Brain pericyte (primary cell): ENCODE measurements around the gene ERF.

ENCODE experiments used
- DNase-seq: peaks from one replicate; pipeline ENCODE4 v3.0.0-alpha.2; 2012; ENCODE audit warnings: low read depth, low spot score

Gene ERF

DNA sequence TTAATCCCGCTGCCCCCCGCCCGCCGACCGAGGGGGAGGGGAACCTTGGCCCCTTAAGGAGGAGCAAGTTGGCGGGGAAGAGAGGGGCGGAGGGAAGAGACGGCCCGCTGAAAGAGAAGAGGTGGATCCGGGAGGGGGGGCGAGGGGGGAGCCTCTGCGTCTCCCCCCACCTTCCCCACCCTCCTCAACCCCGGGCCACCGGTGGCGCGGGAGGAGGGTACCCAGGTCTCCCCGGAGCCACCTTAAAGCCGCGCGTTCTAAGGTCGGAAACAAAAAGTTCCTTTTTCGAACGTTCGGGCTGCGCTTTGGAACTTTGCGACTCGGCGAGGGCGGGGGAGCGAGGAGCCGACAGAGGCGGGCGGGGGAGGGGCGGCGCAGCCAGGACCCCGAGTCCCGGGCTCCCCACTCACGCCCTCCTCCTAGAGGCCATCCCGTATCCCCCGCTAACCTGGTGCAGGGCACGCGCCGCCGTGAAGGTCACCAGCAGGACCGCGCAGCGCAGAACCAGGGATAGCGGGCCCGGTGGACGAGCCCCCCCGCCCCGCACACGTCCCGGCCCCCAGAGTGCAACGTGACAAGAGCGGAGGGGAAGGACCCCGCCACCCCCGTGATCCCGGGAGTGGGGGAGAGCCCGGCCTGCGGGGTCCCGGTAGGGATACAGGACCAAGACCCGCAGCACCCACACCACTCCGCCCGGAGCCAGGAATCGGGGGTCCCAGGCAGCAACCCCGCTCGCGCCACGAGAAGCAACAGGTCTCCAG lies 659 bp downstream of the ERF start:
- DNase-seq = no peak

GRCh38 chr19:42253245-42254088 lies 1.5 kb downstream of the ERF start:
- DNase-seq = no peak

DNA sequence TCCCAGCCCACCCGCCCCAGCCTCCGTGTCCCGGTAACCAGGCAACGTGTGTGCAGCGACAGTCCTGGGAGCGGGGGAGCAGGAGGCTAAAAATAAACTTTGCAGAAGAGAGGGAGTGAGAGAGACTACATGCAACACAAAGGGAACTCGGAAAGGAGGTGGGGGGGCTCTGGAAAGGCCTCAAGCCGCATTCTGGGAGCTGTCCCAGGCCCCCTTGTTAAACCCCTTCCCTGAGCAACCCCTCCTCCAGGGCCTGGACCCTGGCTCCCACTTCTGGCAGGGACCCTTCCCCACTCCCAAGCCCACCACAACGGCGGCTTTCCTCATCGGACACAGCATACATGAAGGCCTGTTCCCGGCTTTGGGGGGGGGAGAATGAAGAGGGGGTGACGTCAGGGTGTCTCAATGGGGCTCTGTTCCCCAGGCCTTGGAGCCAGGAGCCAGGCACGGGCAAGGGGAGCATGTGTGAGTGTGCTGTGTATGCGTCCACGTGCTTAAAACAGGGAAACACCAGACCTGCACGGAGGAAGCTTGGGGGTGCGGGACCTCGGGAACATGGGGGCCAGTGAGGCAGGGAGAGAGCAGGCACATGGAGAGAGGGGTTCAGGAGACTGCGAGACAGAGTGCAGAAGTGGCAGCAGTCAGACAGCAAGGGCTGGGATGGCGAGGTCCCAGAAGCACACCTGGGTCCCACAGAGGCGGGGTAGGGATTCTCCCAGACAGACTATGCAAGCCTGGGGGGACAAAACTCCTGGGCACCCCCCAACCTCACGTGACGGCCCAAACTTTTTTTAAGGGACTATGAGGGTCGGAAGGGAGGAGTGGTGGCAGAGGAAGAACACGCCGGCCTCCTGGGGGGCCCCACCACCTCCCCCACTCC lies 2.3 kb downstream of the ERF start:
- no peak for DNase-seq

GRCh38 chr19:42251572-42252358 lies 3.2 kb downstream of the ERF start:
- DNase-seq = no peak

DNA sequence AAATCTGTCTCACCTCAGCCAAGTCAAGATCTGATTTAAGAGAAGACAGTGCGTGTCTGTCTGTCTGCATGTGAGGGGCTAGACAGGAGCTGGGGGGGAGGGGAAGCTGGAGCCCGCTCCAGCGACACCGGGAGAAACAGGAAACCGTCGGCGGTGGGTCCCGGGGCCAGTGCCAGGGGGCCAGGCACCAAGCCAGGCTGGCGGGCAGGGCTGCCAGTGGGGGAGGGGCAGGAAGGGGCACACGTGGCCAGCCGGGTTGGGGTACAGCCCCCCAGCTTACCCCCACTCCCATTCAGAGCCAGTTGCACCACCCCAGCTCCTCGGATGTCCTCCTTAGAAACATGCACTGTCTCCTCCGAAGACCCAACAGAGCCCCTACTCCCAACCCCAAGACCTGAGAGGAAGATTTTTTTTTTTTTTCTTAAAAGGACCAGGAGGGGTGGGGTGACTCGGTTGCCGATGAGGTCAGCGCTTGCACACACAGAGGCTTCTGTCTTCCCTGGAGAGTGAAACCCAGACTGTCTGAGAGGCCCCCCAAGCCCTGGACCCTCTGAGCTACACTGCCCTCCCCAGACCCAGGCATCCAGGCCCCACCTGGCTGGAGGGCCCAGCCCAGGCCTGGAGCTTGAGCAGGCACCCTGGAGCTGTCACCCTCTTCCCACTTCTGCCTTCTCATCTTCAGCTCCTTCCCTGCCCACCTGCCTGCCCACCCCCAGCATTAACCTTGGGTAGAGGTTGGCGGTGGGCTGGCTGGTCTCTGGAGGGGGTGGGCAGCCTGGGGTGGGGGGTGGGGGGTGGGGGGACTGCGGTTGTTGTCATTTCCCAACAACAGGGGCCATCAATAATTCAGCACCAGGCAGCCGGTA lies 4.0 kb downstream of the ERF start:
- no peak for DNase-seq

DNA sequence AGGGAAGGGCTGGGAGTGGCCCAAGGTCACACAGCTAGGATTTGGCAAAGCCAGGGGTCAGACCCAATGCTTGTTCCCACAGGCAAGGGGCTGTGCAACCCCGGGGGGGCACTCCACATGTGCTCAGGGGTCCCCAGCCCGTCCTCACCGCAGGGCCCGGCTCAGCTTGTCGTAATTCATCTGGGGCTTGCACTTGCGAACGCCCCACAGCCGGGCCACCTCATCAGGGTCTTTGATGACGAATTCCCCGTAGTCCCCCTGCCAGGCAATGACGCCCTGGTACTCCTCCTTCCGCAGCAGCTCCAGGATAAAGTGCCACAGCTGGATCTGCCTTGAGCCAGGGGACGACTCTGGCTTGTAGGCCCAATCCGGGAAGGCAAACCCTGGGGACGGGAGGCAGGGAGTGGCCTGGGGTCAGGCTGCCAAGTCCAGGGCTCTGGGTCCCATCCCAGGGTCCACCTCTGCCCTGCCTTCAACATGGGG lies 4.7 kb downstream of the ERF start:
- no peak for DNase-seq

- DNase-seq = no peak
These were observed 5.2 kb downstream of the ERF start for GRCh38 chr19:42249769-42250168.

DNA sequence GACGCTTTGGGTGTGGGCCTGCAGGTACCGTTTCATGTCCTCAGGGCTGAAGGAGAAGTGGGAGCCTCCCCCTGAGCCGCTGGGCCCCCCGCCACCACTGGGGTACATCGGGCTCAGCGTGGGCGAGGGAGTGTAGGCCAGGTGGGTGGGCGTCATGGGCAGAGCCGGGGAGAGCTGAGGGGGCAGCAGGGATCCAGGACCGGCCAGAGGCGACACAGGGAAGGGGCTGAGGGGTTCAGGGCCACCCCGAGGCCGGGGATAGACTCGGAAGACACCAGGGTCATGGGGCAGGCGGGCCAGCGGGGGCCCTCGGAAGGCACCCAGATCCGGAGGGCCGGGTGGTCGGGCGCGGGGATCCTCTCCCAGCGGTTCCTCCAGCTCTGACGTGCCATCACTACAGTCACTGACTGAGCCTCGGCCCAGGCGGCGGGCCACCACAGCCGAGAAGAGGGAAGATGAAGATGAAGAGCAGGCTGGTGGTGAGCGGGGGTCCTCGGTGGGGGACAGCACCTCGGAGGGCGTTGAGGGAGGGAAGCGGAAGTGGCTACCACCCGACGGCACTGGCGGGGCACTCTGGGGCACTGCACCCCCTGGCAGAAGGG lies 5.7 kb downstream of the ERF start:
- DNase-seq = no peak

GRCh38 chr19:42248270-42249148 lies 6.4 kb downstream of the ERF start:
- no peak for DNase-seq

DNA sequence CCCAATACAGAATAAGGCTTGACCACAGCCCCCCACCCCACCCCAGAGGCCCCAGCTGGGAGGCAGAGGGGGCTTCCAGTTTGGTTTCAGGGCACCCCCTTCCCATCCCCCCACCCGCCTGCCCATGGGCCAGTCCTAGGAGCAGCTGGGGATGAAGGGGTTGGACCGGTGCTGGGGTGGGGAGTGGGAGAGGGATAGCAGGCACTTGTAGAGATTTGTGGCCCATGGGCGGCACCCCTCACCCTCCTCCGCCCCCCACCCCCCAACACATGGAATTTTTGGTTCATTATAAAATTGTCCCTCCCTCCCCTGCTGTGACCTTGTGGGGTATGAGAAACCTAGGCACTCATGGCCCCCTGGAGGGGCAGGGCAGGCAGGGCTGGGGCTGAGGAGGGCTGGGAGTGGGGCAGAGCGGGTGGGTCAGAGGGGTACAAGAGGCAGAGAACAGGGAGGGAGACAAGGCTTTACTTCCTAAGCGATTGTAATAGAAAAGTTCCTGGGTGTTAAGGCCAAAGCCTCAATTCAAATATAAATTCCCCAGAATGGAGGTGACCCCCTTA lies 7.2 kb downstream of the ERF start:
- no peak for DNase-seq

- no peak for DNase-seq
These were observed 7.8 kb downstream of the ERF start for GRCh38 chr19:42246922-42247639.

- no peak for DNase-seq
These were observed 8.6 kb downstream of the ERF start for GRCh38 chr19:42246143-42246921.

GRCh38 chr19:42245231-42245630 lies 9.7 kb downstream of the ERF start:
- no peak for DNase-seq

DNA sequence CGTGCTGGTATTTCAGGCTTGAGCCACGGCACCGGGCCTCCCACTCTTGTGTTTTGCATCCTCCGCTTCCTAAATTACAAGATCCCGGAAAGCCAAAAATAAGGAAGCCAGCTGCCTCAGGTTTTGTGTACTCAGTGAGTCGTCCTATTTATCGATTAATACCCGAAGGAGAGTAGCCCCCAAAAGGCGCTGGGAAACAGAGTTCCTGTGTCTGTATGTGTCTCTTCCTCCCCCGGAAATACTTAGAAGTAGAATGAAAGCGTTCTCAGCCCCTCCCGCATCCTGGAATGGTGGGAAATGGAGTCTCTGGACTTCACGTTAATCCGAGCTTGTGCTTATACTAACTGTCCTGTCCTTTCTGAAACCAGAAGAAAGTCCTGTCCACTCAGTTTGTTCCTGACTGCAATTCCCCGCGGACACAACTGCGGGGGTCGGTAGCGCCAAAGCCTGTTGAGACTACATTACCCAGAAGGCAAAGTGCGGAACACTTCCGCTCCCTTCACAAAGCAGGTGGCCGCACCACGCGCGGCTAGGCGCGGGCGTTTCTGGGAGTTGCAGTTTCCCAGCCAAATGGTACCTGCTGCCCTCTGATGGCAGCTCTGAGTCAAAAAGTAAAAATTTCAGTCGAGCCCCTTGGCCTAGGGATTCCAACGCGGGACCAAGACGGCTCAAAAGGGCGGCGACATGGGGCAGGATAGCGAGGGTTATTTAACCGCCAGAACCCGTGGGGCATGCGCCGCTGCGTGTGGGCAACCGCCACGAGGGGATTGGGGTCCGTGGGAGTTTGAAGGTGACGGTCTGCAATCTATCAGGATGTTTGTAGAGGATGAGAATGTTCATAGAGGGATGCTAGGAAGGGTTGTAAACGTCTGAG lies 10.3 kb downstream of the ERF start:
- DNase-seq = peak; percentile 79

GRCh38 chr19:42242512-42243409 lies 12.2 kb downstream of the ERF start, which contains the start of gene GSK3A:
TSS of gene GSK3A (minus strand) at chr19:42242602. CDS start at chr19:42242465, 137 bp downstream.
- peak; percentile 99 for DNase-seq
